ENCODE results near the gene GFY.

DNA sequence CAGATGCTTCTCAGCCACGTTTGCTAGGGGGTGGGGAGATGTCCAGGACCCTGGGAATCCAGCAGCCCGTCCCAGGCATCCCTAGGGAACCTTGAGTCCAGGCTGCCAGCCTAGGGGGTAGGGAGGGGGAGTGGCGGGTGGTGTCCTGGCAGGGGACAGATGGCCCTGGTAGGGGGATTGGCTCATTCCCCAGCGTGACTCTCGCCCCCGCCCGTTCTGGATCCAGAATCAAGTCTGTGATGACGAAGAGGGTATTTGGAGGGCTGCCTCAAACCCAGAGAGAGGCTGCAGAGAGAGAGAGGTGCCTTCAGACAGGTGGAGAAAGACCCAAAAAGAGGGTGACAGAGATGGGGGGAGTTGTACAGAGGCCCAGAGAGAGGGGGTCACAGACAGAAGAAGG, 12.0 kb downstream of the GFY start:
- TF ChIP-seq, protein P1, sequence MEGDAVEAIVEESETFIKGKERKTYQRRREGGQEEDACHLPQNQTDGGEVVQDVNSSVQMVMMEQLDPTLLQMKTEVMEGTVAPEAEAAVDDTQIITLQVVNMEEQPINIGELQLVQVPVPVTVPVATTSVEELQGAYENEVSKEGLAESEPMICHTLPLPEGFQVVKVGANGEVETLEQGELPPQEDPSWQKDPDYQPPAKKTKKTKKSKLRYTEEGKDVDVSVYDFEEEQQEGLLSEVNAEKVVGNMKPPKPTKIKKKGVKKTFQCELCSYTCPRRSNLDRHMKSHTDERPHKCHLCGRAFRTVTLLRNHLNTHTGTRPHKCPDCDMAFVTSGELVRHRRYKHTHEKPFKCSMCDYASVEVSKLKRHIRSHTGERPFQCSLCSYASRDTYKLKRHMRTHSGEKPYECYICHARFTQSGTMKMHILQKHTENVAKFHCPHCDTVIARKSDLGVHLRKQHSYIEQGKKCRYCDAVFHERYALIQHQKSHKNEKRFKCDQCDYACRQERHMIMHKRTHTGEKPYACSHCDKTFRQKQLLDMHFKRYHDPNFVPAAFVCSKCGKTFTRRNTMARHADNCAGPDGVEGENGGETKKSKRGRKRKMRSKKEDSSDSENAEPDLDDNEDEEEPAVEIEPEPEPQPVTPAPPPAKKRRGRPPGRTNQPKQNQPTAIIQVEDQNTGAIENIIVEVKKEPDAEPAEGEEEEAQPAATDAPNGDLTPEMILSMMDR (IDR thresholded peaks at IDR 0.05 in 8 of 11, conservative IDR thresholded peaks at IDR 0.05 in 3 of 11), result no peak
- TF ChIP-seq POLR2A (IDR thresholded peaks at IDR 0.05), result no peak
- TF ChIP-seq POLR2AphosphoS5 (IDR thresholded peaks at IDR 0.05), result no peak
